HEK293 (cell line): Measurements from ENCODE around the gene CCR6.

ENCODE experiments used
- CTCF ChIA-PET: fragments of 350-600 bp; formaldehyde crosslinking; extraction: SDS; loops from one replicate; lab custom pipeline; 2021; ENCODE audit warnings: antibody characterized with exemption; lab: Yijun Ruan, JAX
- POLR2A ChIA-PET: fragments of 300-600 bp; formaldehyde crosslinking; extraction: SDS; loops from one replicate; lab custom pipeline; 2020; ENCODE audit warnings: antibody characterized with exemption, inconsistent platforms; lab: Yijun Ruan, JAX
- H3K27ac ChIP-seq: fragments of 200-500 bp; sonication (Bioruptor generic); 2 replicates; pipeline ENCODE4 v1.5.1; 2014; ENCODE audit warnings: low read depth, low read length, control low read depth, inconsistent platforms; ENCODE audit errors: extremely low read depth
- H3K36me3 ChIP-seq, 2 experiments: fragments of 200-500 bp in 1 of 2; sonication (Bioruptor generic) in 1 of 2; 1 replicate in 1 of 2; 2 replicates in 1 of 2; pipeline ENCODE4 v1.5.1; 2014 to 2017; ENCODE audit warnings: inconsistent platforms in 2 of 2, low read length in 2 of 2; ENCODE audit not compliant: control insufficient read depth in 2 of 2, insufficient read depth in 1 of 2
- H3K4me1 ChIP-seq: fragments of 200-500 bp; sonication (Bioruptor generic); 2 replicates; pipeline ENCODE4 v1.5.1; 2014; ENCODE audit warnings: mild to moderate bottlenecking, low read length, inconsistent platforms; ENCODE audit not compliant: control insufficient read depth, insufficient read depth
- H3K4me3 ChIP-seq: 2 replicates; pipeline ENCODE4 v1.5.1; 2011; ENCODE audit warnings: low read depth, mild to moderate bottlenecking, control low read depth, low read length, moderate library complexity
- H3K9me3 ChIP-seq: fragments of 200-500 bp; sonication (Bioruptor generic); 2 replicates; pipeline ENCODE4 v1.5.1; 2014; ENCODE audit warnings: low read depth, low read length, inconsistent platforms; ENCODE audit not compliant: control insufficient read depth, insufficient read depth
- CTCF ChIP-seq: fragments of 450-650 bp; formaldehyde crosslinking; IDR thresholded peaks from 2 replicates; pipeline ENCODE4 v1.5.1; 2016; ENCODE audit warnings: missing biosample characterization, missing genetic modification characterization
- ELK4 ChIP-seq: IDR thresholded peaks from 2 replicates; pipeline ENCODE4 v1.6.1; 2011; ENCODE audit warnings: mild to moderate bottlenecking, low read depth, low read length, borderline replicate concordance
- GLI4 ChIP-seq: fragments of 450-650 bp; formaldehyde crosslinking; IDR thresholded peaks from 2 replicates; pipeline ENCODE4 v1.5.1; 2016; ENCODE audit warnings: missing biosample characterization, missing genetic modification characterization
- KLF17 ChIP-seq: fragments of 450-650 bp; formaldehyde crosslinking; IDR thresholded peaks from 2 replicates; pipeline ENCODE4 v1.5.1; 2016; ENCODE audit warnings: missing biosample characterization, missing genetic modification characterization
- SCRT1 ChIP-seq: fragments of 450-650 bp; formaldehyde crosslinking; IDR thresholded peaks from 2 replicates; pipeline ENCODE4 v1.5.1; 2016; ENCODE audit warnings: missing biosample characterization, missing genetic modification characterization, borderline replicate concordance
- SP2 ChIP-seq: fragments of 450-650 bp; formaldehyde crosslinking; IDR thresholded peaks from 2 replicates; pipeline ENCODE4 v1.5.1; 2016; ENCODE audit warnings: missing biosample characterization, missing genetic modification characterization
- SP7 ChIP-seq: fragments of 450-650 bp; formaldehyde crosslinking; IDR thresholded peaks from 2 replicates; pipeline ENCODE4 v1.5.1; 2016; ENCODE audit warnings: missing biosample characterization, missing genetic modification characterization
- TCF7L2 ChIP-seq: IDR thresholded peaks from 2 replicates; pipeline ENCODE4 v1.6.1; 2011; ENCODE audit warnings: low read depth, mild to moderate bottlenecking, inconsistent platforms, low read length, moderate library complexity, borderline replicate concordance
- ZBTB48 ChIP-seq: fragments of 450-650 bp; formaldehyde crosslinking; IDR thresholded peaks from 2 replicates; pipeline ENCODE4 v1.5.1; 2016; ENCODE audit warnings: missing biosample characterization, missing genetic modification characterization
- ZFP37 ChIP-seq: fragments of 450-650 bp; formaldehyde crosslinking; IDR thresholded peaks from 2 replicates; pipeline ENCODE4 v1.5.1; 2016; ENCODE audit warnings: missing biosample characterization, missing genetic modification characterization
- ZNF112 ChIP-seq: fragments of 450-650 bp; formaldehyde crosslinking; IDR thresholded peaks from 2 replicates; pipeline ENCODE4 v1.5.0; 2017; ENCODE audit warnings: missing biosample characterization, missing genetic modification characterization
- ZNF169 ChIP-seq: fragments of 450-650 bp; formaldehyde crosslinking; IDR thresholded peaks from 2 replicates; pipeline ENCODE4 v1.5.1; 2016; ENCODE audit warnings: missing biosample characterization, missing genetic modification characterization
- ZNF2 ChIP-seq: fragments of 450-650 bp; formaldehyde crosslinking; IDR thresholded peaks from 2 replicates; pipeline ENCODE4 v1.5.1; 2016; ENCODE audit warnings: missing biosample characterization, missing genetic modification characterization
- ZNF239 ChIP-seq: fragments of 450-650 bp; formaldehyde crosslinking; IDR thresholded peaks from 2 replicates; pipeline ENCODE4 v1.5.1; 2016; ENCODE audit warnings: missing biosample characterization, missing genetic modification characterization
- ZNF366 ChIP-seq: fragments of 450-650 bp; formaldehyde crosslinking; conservative IDR thresholded peaks from 2 replicates; pipeline ENCODE4 v1.5.1; 2016; ENCODE audit warnings: missing biosample characterization, missing genetic modification characterization
- ZNF37A ChIP-seq: fragments of 450-650 bp; IDR thresholded peaks from 2 replicates; pipeline ENCODE4 v1.5.1; 2018; ENCODE audit warnings: missing biosample characterization, missing genetic modification characterization
- ZNF433 ChIP-seq: fragments of 450-650 bp; formaldehyde crosslinking; IDR thresholded peaks from 2 replicates; pipeline ENCODE4 v1.5.1; 2016; ENCODE audit warnings: missing biosample characterization, missing genetic modification characterization, low read depth
- ZNF473 ChIP-seq: fragments of 450-650 bp; formaldehyde crosslinking; IDR thresholded peaks from 2 replicates; pipeline ENCODE4 v1.5.1; 2017; ENCODE audit warnings: missing biosample characterization, missing genetic modification characterization
- ZNF549 ChIP-seq: fragments of 450-650 bp; IDR thresholded peaks from 2 replicates; pipeline ENCODE4 v1.5.1; 2018; ENCODE audit warnings: missing biosample characterization, missing genetic modification characterization, mild to moderate bottlenecking, inconsistent platforms, moderate library complexity
- ZNF610 ChIP-seq: fragments of 450-650 bp; formaldehyde crosslinking; IDR thresholded peaks from 2 replicates; pipeline ENCODE4 v1.5.1; 2016; ENCODE audit warnings: missing biosample characterization, missing genetic modification characterization, borderline replicate concordance
- ZNF654 ChIP-seq: fragments of 450-650 bp; formaldehyde crosslinking; IDR thresholded peaks from 2 replicates; pipeline ENCODE4 v1.5.1; 2016; ENCODE audit warnings: low read depth, missing biosample characterization, missing genetic modification characterization
- ZNF664 ChIP-seq: fragments of 450-650 bp; formaldehyde crosslinking; IDR thresholded peaks from 2 replicates; pipeline ENCODE4 v1.5.1; 2016; ENCODE audit warnings: missing biosample characterization, missing genetic modification characterization
- ZNF701 ChIP-seq: fragments of 450-650 bp; formaldehyde crosslinking; IDR thresholded peaks from 2 replicates; pipeline ENCODE4 v1.5.1; 2016; ENCODE audit warnings: missing biosample characterization, missing genetic modification characterization
- ZNF792 ChIP-seq: fragments of 450-650 bp; formaldehyde crosslinking; IDR thresholded peaks from 2 replicates; pipeline ENCODE4 v1.5.1; 2016; ENCODE audit warnings: missing biosample characterization, missing genetic modification characterization
- ZNF830 ChIP-seq: fragments of 450-650 bp; IDR thresholded peaks from 2 replicates; pipeline ENCODE4 v1.5.0; 2018; ENCODE audit warnings: missing biosample characterization, missing genetic modification characterization, low read depth, mild to moderate bottlenecking, moderate library complexity

The CCR6 gene

GRCh38 chr6:167141667-167142432 is 19.0 kb downstream of the CCR6 start:
- TF ChIP-seq ZNF2 (tag by site-specific recombination) (no peak), ZNF654 (tag by site-specific recombination) (peak; percentile 65), ZNF549 (0 out of 2 replicates have a peak, but pooled peaks have one; percentile 26), CTCF (peak; percentile 72)
- H3K4me3 ChIP-seq, result no peak overlapping the region
- no peak overlapping the region for H3K27ac ChIP-seq
- H3K4me1 ChIP-seq, result no peaks in the 10 kb centered on the region
- ChIA-PET POLR2A (interaction anchor here (0.8 to 1.0 kb wide), 2 partner anchors 185 to 366 kb away, joined by 3 read pairs; no protein-coding TSS in a partner anchor), CTCF (interaction anchor here (0.5 to 5.7 kb wide), 46 partner anchors 8 to 1283 kb away, joined by 3 to 80 read pairs (median 4); partner anchors contain the start of genes CCR6, RNASET2 and UNC93A)
- H3K9me3 ChIP-seq, result no peaks in the 10 kb centered on the region
- H3K36me3 ChIP-seq, result no peaks in the 10 kb centered on the region

- no peaks in the 10 kb centered on the region for H3K9me3 ChIP-seq
- TF ChIP-seq ZBTB48, result no peak
- no peak for TF ChIP-seq ZNF37A
- no peak for TF ChIP-seq ZNF366 (tag by site-specific recombination)
- no peak for TF ChIP-seq ZNF169 (tag by site-specific recombination)
- no peak for TF ChIP-seq ZNF830
- TF ChIP-seq SP2 (tag by site-specific recombination), result no peak
- no peak for TF ChIP-seq TCF7L2
- TF ChIP-seq ZNF610, result no peak
- no peak for TF ChIP-seq ZNF239
- TF ChIP-seq, all 188 proteins: peak for 0
- ChIA-PET POLR2A (interaction anchor here (0.8 to 1.0 kb wide), 2 partner anchors 186 to 367 kb away, joined by 3 read pairs; no protein-coding TSS in a partner anchor), CTCF (interaction anchor here (0.6 to 5.7 kb wide), 31 partner anchors 9 to 863 kb away, joined by 3 to 80 read pairs (median 4); partner anchors contain the start of gene UNC93A)
- no peak overlapping the region for H3K27ac ChIP-seq
- H3K4me1 ChIP-seq, result no peaks in the 10 kb centered on the region
- no peak overlapping the region for H3K4me3 ChIP-seq
- H3K36me3 ChIP-seq, result no peaks in the 10 kb centered on the region
Observed at GRCh38 chr6:167142433-167142761, 19.5 kb downstream of the CCR6 start.

- ChIA-PET POLR2A (interaction anchor here (0.8 kb wide), 1 partner anchor 186 kb away, joined by 3 read pairs; no protein-coding TSS in a partner anchor), CTCF (interaction anchor here (1.2 to 5.7 kb wide), 3 partner anchors 10 to 369 kb away, joined by 3 to 80 read pairs (median 20); partner anchors contain the start of gene UNC93A)
- Histone ChIP-seq H3K36me3 (no peaks in the 10 kb centered on the region), H3K27ac (no peak overlapping the region), H3K9me3 (no peaks in the 10 kb centered on the region), H3K4me1 (no peaks in the 10 kb centered on the region), H3K4me3 (no peak overlapping the region)
- TF ChIP-seq SP7, result no peak
- no peak for TF ChIP-seq ZNF701
- no peak for TF ChIP-seq ZNF792
- TF ChIP-seq GLI4 (tag by site-specific recombination), result no peak
- no peak for TF ChIP-seq ZNF433 (tag by site-specific recombination)
- no peak for TF ChIP-seq ZFP37 (tag by site-specific recombination)
- TF ChIP-seq KLF17 (tag by site-specific recombination), result no peak
- TF ChIP-seq ZNF112 (tag by site-specific recombination), result no peak
- TF ChIP-seq ZNF473, result no peak
- no peak for TF ChIP-seq SCRT1 (tag by site-specific recombination)
- no peak for TF ChIP-seq ELK4
- no peak for TF ChIP-seq ZNF664 (tag by site-specific recombination)
Observed at GRCh38 chr6:167143041-167143440, 20.1 kb downstream of the CCR6 start.
